H9 (cell line): Measurements from ENCODE around the gene TDP2. TPM values are rescaled to one million over a fixed set of nuclear protein-coding genes. Genes with fewer than 3 reads are reported as not detected.
A peak's percentile ranks its signal among the peaks of the same experiment; 100 is the strongest.

Source experiments
- DNase-seq: peaks from one replicate; pipeline ENCODE4 v3.0.0-alpha.2; 2017
- H2AFZ ChIP-seq: one replicate; pipeline ENCODE4 v1.6.1; 2013; ENCODE audit warnings: mild to moderate bottlenecking, low read length, control low read depth, moderate library complexity
- H2AK5ac ChIP-seq: 2 replicates; pipeline ENCODE4 v1.6.1; 2013; ENCODE audit warnings: low read length, control low read depth, mixed read lengths; ENCODE audit not compliant: insufficient read length
- H2BK120ac ChIP-seq: one replicate; pipeline ENCODE4 v1.6.1; 2013; ENCODE audit warnings: low read depth, mild to moderate bottlenecking, low read length, control low read depth, inconsistent platforms; ENCODE audit not compliant: poor library complexity, severe bottlenecking
- H2BK12ac ChIP-seq: 2 replicates; pipeline ENCODE4 v1.6.1; 2013; ENCODE audit warnings: low read length, control low read depth, mixed read lengths, low read depth; ENCODE audit not compliant: insufficient read length
- H2BK15ac ChIP-seq: 2 replicates; pipeline ENCODE4 v1.6.1; 2013; ENCODE audit warnings: low read depth, low read length, control low read depth
- H2BK20ac ChIP-seq: one replicate; pipeline ENCODE4 v1.6.1; 2013; ENCODE audit warnings: low read depth, mild to moderate bottlenecking, low read length, control low read depth, inconsistent platforms; ENCODE audit not compliant: poor library complexity, severe bottlenecking
- H2BK5ac ChIP-seq: 2 replicates; pipeline ENCODE4 v1.6.1; 2013; ENCODE audit warnings: low read length, control low read depth, mixed read lengths; ENCODE audit not compliant: insufficient read length
- H3K14ac ChIP-seq: 2 replicates; pipeline ENCODE4 v1.6.1; 2013; ENCODE audit warnings: low read length, control low read depth; ENCODE audit not compliant: insufficient read depth
- H3K18ac ChIP-seq: 2 replicates; pipeline ENCODE4 v1.6.1; 2013; ENCODE audit warnings: low read depth, mild to moderate bottlenecking, mixed read lengths, low read length, control low read depth; ENCODE audit not compliant: insufficient read length
- H3K23ac ChIP-seq: 2 replicates; pipeline ENCODE4 v1.6.1; 2013; ENCODE audit warnings: low read length, control low read depth, mixed read lengths, low read depth; ENCODE audit not compliant: insufficient read length
- H3K23me2 ChIP-seq: 2 replicates; pipeline ENCODE4 v1.6.1; 2013; ENCODE audit warnings: low read depth, mild to moderate bottlenecking, mixed read lengths, low read length, control low read depth; ENCODE audit not compliant: insufficient read length, poor library complexity, severe bottlenecking
- H3K27ac ChIP-seq: 2 replicates; pipeline ENCODE4 v1.5.1; 2013; ENCODE audit warnings: low read length, control low read depth, mixed read lengths, low read depth; ENCODE audit not compliant: insufficient read length
- H3K27me3 ChIP-seq: 2 replicates; pipeline ENCODE4 v1.6.1; 2013; ENCODE audit warnings: low read length, control low read depth, inconsistent platforms; ENCODE audit not compliant: insufficient read depth
- H3K4ac ChIP-seq: 2 replicates; pipeline ENCODE4 v1.6.1; 2013; ENCODE audit warnings: low read depth, mild to moderate bottlenecking, control low read depth, inconsistent platforms, low read length, moderate library complexity
- H3K4me1 ChIP-seq: 2 replicates; pipeline ENCODE4 v1.6.1; 2013; ENCODE audit warnings: low read length, control low read depth, inconsistent platforms; ENCODE audit not compliant: insufficient read depth
- H3K4me2 ChIP-seq: 2 replicates; pipeline ENCODE4 v1.6.1; 2013; ENCODE audit warnings: low read length, control low read depth, mixed read lengths; ENCODE audit not compliant: insufficient read length, insufficient read depth
- H3K56ac ChIP-seq: 2 replicates; pipeline ENCODE4 v1.6.1; 2013; ENCODE audit warnings: low read depth, mild to moderate bottlenecking, mixed read lengths, low read length, control low read depth; ENCODE audit not compliant: insufficient read length
- H3K79me1 ChIP-seq: 2 replicates; pipeline ENCODE4 v1.6.1; 2013; ENCODE audit warnings: low read depth, mild to moderate bottlenecking, moderate library complexity, low read length, control low read depth, inconsistent platforms; ENCODE audit not compliant: insufficient read depth, poor library complexity, severe bottlenecking
- H3K79me2 ChIP-seq: 2 replicates; pipeline ENCODE4 v1.6.1; 2013; ENCODE audit warnings: low read length, control low read depth, inconsistent platforms; ENCODE audit not compliant: insufficient read depth
- H3K9ac ChIP-seq: 2 replicates; pipeline ENCODE4 v1.6.1; 2013; ENCODE audit warnings: low read length, control low read depth, mixed read lengths; ENCODE audit not compliant: insufficient read length; ENCODE audit errors: extremely low read depth
- H3K9me3 ChIP-seq: one replicate; pipeline ENCODE4 v1.6.1; 2013; ENCODE audit warnings: low read depth, low read length, inconsistent platforms; ENCODE audit not compliant: control insufficient read depth
- H3T11ph ChIP-seq: one replicate; pipeline ENCODE4 v1.6.1; 2013; ENCODE audit warnings: mild to moderate bottlenecking, low read length, control low read depth, inconsistent platforms
- H4K20me1 ChIP-seq: one replicate; pipeline ENCODE4 v1.6.1; 2013; ENCODE audit not compliant: control insufficient read depth, insufficient read length, insufficient read depth
- H4K5ac ChIP-seq: 2 replicates; pipeline ENCODE4 v1.6.1; 2013; ENCODE audit warnings: low read depth, mild to moderate bottlenecking, mixed read lengths, low read length, control low read depth; ENCODE audit not compliant: insufficient read length
- H4K8ac ChIP-seq: replicated peaks from 2 replicates; pipeline ENCODE4 v1.6.1; 2013; ENCODE audit warnings: low read length, control low read depth, mixed read lengths, low read depth; ENCODE audit not compliant: insufficient read length
- H4K91ac ChIP-seq: 2 replicates; pipeline ENCODE4 v1.6.1; 2013; ENCODE audit warnings: low read depth, mild to moderate bottlenecking, moderate library complexity, mixed read lengths, low read length, control low read depth; ENCODE audit not compliant: insufficient read length
- H3K27ac Mint-ChIP-seq, 3 experiments: 2 replicates in 2 of 3; 3 replicates in 1 of 3; pipeline ENCODE4 v1.8.0; 2020 to 2021; ENCODE audit warnings: mixed read lengths in 3 of 3, mild to moderate bottlenecking in 1 of 3, moderate library complexity in 1 of 3
- H3K27me3 Mint-ChIP-seq: 2 replicates; pipeline ENCODE4 v1.8.0; 2021; ENCODE audit warnings: low read depth, mild to moderate bottlenecking, moderate library complexity, mixed read lengths
- H3K36me3 Mint-ChIP-seq, 3 experiments: 2 replicates in 2 of 3; 3 replicates in 1 of 3; pipeline ENCODE4 v1.8.0; 2020 to 2021; ENCODE audit warnings: low read depth in 3 of 3, mixed read lengths in 3 of 3; ENCODE audit not compliant: insufficient read depth in 1 of 3
- H3K4me1 Mint-ChIP-seq, 2 experiments: 2 replicates each; pipeline ENCODE4 v1.8.0; 2020; ENCODE audit warnings: mixed read lengths in 2 of 2
- H3K4me3 Mint-ChIP-seq, 2 experiments: 2 replicates in 1 of 2; 3 replicates in 1 of 2; pipeline ENCODE4 v1.8.0; 2020 to 2021; ENCODE audit warnings: mild to moderate bottlenecking in 2 of 2, mixed read lengths in 2 of 2, moderate library complexity in 1 of 2
- H3K9me3 Mint-ChIP-seq, 2 experiments: 2 replicates in 1 of 2; 3 replicates in 1 of 2; pipeline ENCODE4 v1.8.0; 2020; ENCODE audit warnings: mild to moderate bottlenecking in 2 of 2, mixed read lengths in 2 of 2, moderate library complexity in 1 of 2
- CTCF ChIP-seq: fragments of 200-600 bp; sonication (generic); conservative IDR thresholded peaks from 3 replicates; pipeline ENCODE4 v1.8.0; 2021; ENCODE audit warnings: antibody characterized with exemption, mild to moderate bottlenecking
- WGBS: extraction: QIAGEN DNeasy Blood & Tissue Kit; methylation state at CpG from one replicate; pipeline ENCODE4 v1.1.7; 2013; ENCODE audit warnings: missing lambda C conversion rate, low lambda C conversion rate, mixed read lengths; ENCODE audit not compliant: insufficient read length; ENCODE audit errors: extremely low coverage; 5-methylcytosine and 5-hydroxymethylcytosine counted together
- total RNA-seq: library from RNA; stranded (reverse); gene quantifications from 2 replicates; pipeline ENCODE4 v1.2.1, GENCODE V29; 2021

Gene TDP2
- total RNA-seq, 1 experiment from 2014 or later = 55.6 TPM

GRCh38 chr6:24600903-24601302, 65.8 kb downstream of the TDP2 start:
- H3K4me3 Mint-ChIP-seq = no peak overlapping the region
- H3K9me3 Mint-ChIP-seq = no peaks in the 10 kb centered on the region; a peak in 1 of 5 replicates
- Histone ChIP-seq H4K8ac (no peak overlapping the region), H4K91ac (no peak overlapping the region), H2BK120ac (no peak overlapping the region), H3K4me1 (no peaks in the 10 kb centered on the region), H3K23me2 (no peaks in the 10 kb centered on the region), H3K79me1 (no peaks in the 10 kb centered on the region), H3K27me3 (no peaks in the 10 kb centered on the region), H4K20me1 (no peaks in the 10 kb centered on the region), H2BK12ac (no peak overlapping the region), H3K18ac (no peak overlapping the region), H2BK5ac (no peak overlapping the region), H3K79me2 (no peaks in the 10 kb centered on the region), H2AFZ (no peak overlapping the region), H3K4me2 (no peak overlapping the region), H3K23ac (no peak overlapping the region), H2BK15ac (no peak overlapping the region), H2BK20ac (no peak overlapping the region), H4K5ac (no peak overlapping the region), H3K56ac (no peak overlapping the region), H2AK5ac (no peak overlapping the region), H3K14ac (no peak overlapping the region), H3K9me3 (no peaks in the 10 kb centered on the region), H3K9ac (no peak overlapping the region), H3T11ph (no peak overlapping the region), H3K4ac (no peak overlapping the region), H3K27ac (no peak overlapping the region)
- H3K36me3 Mint-ChIP-seq = no peaks in the 10 kb centered on the region
- no CpG with 5 or more reads among the region's 4 CpGs for WGBS
- peak; percentile 80 for TF ChIP-seq CTCF
- no peak overlapping the region; a peak in 1 of 7 replicates for H3K27ac Mint-ChIP-seq
- peaks cover 0 to 5% of the 10 kb centered on the region in 2 experiments; a peak in 1 of 4 replicates for H3K4me1 Mint-ChIP-seq
- H3K27me3 Mint-ChIP-seq = no peaks in the 10 kb centered on the region
- DNase-seq = peak; percentile 45

Other genes starting within 250 kb of the TDP2 start
- gene GPLD1, start 177.3 kb downstream of the TDP2 start, total RNA-seq = 7.5 and 8.0 TPM in 2 replicates
- gene ALDH5A1, start 171.9 kb downstream of the TDP2 start, total RNA-seq = 5.2 and 5.4 TPM in 2 replicates
- gene KIAA0319, start 20.7 kb downstream of the TDP2 start, total RNA-seq = 0.28 and 0.31 TPM in 2 replicates
- gene ACOT13, start 178 bp upstream of the TDP2 start, total RNA-seq = 38.0 and 40.4 TPM in 2 replicates
- 125 TPM in 2 replicates for gene C6orf62, start 52.3 kb upstream of the TDP2 start, total RNA-seq
- 106 and 110 TPM in 2 replicates for gene GMNN, start 108.0 kb upstream of the TDP2 start, total RNA-seq
- gene ARMH2, start 132.0 kb upstream of the TDP2 start, total RNA-seq = not detected in 2 replicates